Measurements from ENCODE around the gene COL15A1.
"Not testable (repeated sequence)": the region's sequence is repeated elsewhere in the genome, so short reads cannot be mapped to it uniquely, and the experiment has no call there.

The COL15A1 gene

DNA sequence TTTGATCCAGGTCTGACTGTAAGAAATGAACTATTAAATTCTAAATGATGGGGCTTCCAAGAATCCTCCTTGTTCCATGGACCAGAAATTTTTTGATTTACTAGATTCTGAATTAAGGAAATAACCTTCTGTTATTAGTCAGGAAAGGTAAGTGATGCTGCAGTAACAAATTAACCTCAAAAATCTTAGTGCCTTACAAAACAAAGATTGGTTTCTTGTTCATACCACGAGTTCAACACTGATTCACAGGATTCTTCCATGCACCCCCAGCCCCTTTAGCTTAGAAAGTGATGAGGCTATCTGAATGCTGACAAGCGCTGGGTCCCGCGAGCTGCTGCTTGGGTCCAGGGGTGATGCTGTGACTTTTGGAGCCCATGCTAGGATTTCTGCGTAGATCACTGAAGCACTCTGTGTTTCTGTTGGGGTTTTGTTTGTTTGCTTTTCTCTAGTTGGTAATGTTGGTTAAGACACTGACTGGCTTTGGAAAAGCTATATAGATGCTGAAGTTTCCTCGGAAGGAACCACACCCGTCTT lies 52.3 kb downstream of the COL15A1 start:
- DNase-seq = no peak

DNA sequence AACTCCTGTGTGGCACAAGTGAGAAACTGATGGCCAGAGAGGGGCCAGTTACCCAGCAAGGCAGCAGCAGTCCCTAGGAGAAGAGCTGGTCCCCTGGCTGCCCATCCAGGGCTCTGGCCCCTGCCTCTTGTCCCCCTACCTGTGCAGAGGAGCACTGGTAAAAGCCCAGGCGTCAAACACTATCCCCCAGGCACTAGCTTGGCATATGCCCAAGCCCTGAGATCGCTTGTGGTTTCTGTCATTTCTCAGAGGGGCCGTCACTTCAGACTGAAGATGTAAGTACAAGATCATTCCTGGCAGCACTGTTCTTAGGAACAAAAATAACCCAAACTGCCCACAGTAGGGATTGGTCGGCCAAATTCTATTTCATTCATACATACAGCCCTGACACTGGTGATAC lies 53.9 kb downstream of the COL15A1 start:
- DNase-seq = no peak

GRCh38 chr9:98998441-98999151 lies 54.9 kb downstream of the COL15A1 start:
- no peak for DNase-seq

DNA sequence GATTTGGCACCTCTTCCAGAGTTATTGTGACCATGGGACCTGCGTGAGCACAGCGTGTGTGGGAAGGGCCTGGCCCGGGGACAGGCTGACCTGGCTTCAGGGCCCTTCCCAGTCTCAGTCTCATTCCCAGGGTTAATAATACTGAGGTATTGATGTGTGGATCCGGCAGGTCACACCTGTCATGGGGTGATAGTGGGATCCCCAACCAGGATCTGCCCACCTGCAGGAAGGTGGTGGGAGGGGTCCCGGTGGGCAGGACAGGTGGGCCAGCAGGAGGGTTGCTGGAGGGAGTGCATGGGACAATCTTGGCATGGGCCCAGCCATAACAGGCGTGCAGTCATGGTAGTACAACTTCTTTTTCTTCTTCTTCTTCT lies 55.4 kb downstream of the COL15A1 start:
- no peak for DNase-seq

- no peak for DNase-seq
Observed at GRCh38 chr9:99000476-99001395, 57.0 kb downstream of the COL15A1 start.

DNA sequence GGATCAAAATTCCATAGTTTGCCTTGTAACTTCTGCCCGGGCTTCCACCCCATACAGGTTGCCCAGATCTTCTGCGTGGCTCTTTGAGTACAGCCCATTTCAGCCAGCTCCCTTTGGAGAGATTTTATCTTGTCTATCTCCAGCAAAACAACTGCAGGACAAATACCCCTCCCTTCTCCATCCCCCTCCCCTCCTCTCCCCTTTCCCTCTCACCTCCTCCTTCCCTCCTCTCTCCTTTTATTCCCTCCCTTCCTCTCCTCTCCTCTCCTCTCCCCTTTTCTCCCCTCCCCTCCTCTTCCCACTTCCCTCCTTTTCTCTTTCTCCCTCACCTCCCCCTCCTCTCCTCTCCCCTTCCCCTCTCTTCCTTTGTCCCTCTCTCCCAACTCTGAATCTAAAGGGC lies 58.2 kb downstream of the COL15A1 start:
- DNase-seq = no peak

DNA sequence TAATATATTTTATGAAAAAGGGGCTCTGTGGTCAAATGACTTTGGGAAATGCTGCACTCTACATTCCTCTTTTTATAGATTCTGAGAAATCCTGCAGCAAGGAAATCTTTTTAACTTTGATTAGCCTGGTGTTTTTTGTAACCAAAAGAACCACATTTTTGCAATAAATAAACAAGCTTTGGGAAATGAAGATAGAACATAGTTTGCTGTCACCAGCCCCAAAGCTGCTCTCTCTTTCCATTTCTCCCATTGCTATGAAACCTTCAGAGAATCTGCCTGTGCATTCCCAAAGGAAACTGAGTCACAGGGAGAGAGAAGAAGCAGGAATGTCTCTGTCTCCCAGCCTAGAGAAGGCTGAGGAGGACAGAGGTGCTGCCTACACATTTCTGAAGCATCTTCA lies 59.0 kb downstream of the COL15A1 start:
- no peak for DNase-seq

- no peak for DNase-seq
Observed at GRCh38 chr9:99003308-99003707, 59.6 kb downstream of the COL15A1 start.

DNA sequence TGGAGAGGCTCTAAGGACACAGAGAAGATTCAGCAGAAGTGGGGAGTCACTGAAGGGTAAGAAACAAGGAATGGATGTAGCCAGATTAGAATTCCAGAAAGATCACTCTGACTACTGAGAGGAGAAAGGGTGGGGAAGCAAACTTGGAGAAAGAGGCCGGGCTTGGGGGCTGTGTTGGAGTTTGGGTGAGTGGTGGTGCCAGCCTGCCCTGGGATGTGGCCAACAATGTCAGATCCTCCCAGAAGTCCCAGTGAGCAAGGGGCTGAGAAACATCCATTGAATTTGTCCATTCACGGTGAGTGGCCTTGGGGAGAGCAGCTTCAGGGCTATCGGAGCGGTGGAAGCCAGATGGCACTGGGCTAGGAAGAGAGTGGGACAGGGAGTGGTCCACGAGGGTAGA lies 60.4 kb downstream of the COL15A1 start:
- DNase-seq = no peak

GRCh38 chr9:99004717-99005460 lies 61.2 kb downstream of the COL15A1 start:
- DNase-seq = no peak

- no peak for DNase-seq
Observed at GRCh38 chr9:99005651-99006050, 61.9 kb downstream of the COL15A1 start.

- DNase-seq = no peak
Observed at GRCh38 chr9:99006511-99006910, 62.8 kb downstream of the COL15A1 start.

DNA sequence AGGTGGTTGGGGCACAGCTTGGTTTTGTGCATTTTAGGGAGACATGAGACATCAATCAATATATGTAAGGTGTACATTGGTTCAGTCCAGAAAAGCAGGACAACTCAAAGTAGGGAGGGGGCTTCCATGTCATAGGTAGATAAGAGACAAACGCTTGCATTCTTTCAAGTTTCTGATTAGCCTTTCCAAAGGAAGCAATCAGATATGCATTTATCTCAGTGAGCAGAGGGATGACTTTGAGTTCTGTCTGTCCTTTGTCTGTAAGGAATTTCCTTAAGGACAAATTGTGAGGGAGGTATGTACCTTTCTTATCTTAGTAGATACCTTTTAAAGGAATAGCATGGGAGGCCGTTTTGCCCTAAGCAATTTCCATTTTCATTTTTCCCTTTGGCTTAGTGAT lies 63.3 kb downstream of the COL15A1 start:
- DNase-seq = no peak

GRCh38 chr9:99008203-99008602 lies 64.5 kb downstream of the COL15A1 start:
- DNase-seq = no peak

GRCh38 chr9:99010393-99010792 lies 66.7 kb downstream of the COL15A1 start:
- not testable (repeated sequence) for DNase-seq

DNA sequence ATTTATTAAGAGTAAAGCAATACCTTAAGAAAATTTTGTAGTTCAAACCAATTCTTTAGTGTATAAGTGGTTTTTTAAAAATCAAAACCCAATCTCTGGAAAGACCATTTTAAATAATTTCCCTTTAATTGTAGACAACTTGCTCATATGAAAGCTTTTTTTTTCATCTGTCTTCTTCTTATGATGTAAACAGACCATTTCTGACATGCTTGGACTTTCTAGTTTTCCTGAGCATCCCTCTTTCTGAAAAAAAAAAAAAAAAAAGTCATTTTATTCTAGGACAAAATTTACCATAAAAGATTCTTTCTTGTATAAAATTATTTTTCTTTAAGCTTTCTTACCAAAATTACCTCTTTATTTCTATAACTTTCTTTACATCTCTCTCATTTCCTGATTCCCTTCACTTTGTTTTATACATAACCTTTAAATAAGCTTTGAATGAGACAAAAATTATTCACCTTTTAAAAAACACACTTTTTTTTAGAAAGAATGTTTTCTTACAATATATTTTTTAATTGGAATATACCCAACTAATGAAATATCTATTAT lies 67.5 kb downstream of the COL15A1 start:
- no peak for DNase-seq

DNA sequence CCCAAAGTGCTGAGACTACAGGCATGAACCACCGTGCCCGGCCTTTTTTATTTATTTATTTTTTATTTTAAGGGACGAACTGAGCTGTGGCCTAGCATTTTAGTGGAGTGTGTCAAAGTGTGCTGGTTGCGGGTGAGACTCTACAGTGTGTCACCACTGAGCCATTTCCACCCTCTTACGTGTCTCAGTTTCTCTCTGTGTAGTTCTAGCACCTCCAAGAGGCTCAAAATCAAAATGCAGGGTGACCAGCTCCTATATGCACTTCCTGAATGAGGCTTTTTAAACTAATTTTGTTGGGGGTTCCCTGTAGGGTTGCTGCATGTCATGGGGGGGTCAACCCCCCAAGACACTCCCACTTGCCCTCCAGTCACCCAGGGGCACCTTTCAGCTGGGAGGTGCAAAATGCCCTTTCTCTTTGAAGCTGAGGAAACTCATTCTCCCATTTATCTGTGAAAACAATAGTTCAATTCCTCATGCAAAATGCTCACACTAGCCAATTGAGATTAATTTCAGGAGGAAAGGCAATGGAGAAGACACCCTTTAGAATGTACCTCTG lies 69.3 kb downstream of the COL15A1 start:
- no peak for DNase-seq

DNA sequence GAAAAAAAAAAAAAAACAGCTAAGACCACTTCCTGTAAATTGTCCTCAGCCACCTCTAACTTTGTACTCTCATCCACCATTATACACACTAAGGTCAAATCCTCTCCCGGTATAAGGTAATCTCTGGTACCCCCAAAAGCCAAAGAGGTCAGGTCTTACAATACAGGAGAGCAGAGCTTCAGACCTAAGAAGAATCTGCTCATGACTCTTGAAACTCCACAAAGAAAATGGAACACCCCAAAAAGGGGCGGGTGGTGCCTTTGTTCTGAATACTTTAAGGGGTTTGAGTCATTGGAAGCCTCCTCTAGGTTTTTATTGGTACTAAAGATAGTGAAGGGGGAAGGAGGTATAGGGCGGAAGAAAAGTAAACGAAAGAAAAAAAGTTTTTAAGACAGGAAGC lies 69.8 kb downstream of the COL15A1 start:
- no peak for DNase-seq

DNA sequence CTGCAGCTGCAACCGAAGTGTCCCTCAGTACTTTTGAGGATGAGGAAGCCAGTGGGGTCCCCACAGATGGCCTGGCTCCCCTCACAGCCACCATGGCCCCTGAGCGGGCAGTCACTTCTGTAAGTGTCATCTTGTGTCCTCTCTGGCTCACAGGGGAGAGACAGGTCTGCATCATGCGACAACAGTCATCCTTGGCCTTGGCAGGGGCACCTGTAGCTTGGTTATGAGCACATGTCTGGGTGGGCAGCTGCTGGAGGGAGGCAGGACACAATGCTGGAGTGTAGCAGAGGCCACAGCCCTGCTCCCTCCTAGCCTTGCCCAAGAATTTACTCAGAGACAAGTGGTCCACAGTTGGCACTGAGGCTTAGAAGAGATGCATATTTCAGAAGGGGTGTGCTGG lies 71.7 kb downstream of the COL15A1 start:
- no peak for DNase-seq

GRCh38 chr9:99015890-99016289 lies 72.2 kb downstream of the COL15A1 start:
- DNase-seq = no peak

GRCh38 chr9:99016681-99017387 lies 73.1 kb downstream of the COL15A1 start:
- no peak for DNase-seq

GRCh38 chr9:99018653-99019052 lies 74.9 kb downstream of the COL15A1 start:
- no peak for DNase-seq

Measured in NCI-H2081 treated with DMSO at 0.1 percent for 48 hours (cell line).